ENCODE measurements around the gene NDUFAF2.

Gene NDUFAF2

GRCh38 chr5:61177716-61178115, 232.7 kb downstream of the NDUFAF2 start:
- H3K27ac ChIP-seq (ENCODE audit: extremely low read depth, low read depth, low read length) = no peak overlapping the region
- H3K4me3 ChIP-seq (ENCODE audit: low read depth, low read length) = no peak overlapping the region
- H3K36me3 ChIP-seq (ENCODE audit: control insufficient read depth in 2 of 2, insufficient read depth in 1 of 2, low read length in 2 of 2) = no peaks in the 10 kb centered on the region
- no peak for TF ChIP-seq ZNF211 (tag by site-specific recombination; IDR thresholded peaks at IDR 0.05; ENCODE audit: low read depth)
- TF ChIP-seq SCRT2 (tag by site-specific recombination; IDR thresholded peaks at IDR 0.05) = no peak
- TF ChIP-seq ZNF121 (tag by site-specific recombination; IDR thresholded peaks at IDR 0.05) = no peak
- TF ChIP-seq, protein P1, sequence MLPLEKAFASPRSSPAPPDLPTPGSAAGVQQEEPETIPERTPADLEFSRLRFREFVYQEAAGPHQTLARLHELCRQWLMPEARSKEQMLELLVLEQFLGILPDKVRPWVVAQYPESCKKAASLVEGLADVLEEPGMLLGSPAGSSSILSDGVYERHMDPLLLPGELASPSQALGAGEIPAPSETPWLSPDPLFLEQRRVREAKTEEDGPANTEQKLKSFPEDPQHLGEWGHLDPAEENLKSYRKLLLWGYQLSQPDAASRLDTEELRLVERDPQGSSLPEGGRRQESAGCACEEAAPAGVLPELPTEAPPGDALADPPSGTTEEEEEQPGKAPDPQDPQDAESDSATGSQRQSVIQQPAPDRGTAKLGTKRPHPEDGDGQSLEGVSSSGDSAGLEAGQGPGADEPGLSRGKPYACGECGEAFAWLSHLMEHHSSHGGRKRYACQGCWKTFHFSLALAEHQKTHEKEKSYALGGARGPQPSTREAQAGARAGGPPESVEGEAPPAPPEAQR (tag by site-specific recombination; IDR thresholded peaks at IDR 0.05) = no peak
- TF ChIP-seq, protein P2, sequence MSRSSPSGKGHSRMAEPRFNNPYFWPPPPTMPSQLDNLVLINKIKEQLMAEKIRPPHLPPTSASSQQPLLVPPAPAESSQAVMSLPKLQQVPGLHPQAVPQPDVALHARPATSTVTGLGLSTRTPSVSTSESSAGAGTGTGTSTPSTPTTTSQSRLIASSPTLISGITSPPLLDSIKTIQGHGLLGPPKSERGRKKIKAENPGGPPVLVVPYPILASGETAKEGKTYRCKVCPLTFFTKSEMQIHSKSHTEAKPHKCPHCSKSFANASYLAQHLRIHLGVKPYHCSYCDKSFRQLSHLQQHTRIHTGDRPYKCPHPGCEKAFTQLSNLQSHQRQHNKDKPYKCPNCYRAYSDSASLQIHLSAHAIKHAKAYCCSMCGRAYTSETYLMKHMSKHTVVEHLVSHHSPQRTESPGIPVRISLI (tag by site-specific recombination; IDR thresholded peaks at IDR 0.05) = no peak
- TF ChIP-seq ZNF558 (tag by site-specific recombination; IDR thresholded peaks at IDR 0.05) = no peak
- H3K9me3 ChIP-seq (ENCODE audit: control insufficient read depth, insufficient read depth, low read depth, low read length) = no peaks in the 10 kb centered on the region
- no peaks in the 10 kb centered on the region for H3K4me1 ChIP-seq (ENCODE audit: control insufficient read depth, insufficient read depth, low read length)
- ChIA-PET POLR2A (no interaction called here), CTCF (no interaction called here)

DNA sequence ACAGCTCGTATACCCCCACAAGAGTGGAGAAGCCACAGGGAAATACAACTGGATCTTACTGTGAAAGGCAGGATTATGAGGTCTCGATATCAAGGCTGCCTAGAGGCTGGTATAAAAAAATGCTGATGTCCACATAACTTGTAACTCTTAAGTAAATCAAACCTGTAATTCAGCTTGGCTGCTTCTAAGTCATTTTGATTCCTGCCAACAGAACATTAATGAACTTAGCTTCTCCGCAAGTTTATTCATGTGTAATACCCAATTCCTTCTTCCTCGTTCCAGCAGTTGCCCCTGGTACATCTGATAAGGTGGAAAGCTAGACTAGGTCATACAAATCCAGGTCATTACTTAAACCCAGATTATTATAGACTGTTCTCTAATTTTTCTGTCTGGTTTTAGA, 233.7 kb downstream of the NDUFAF2 start:
- no peak overlapping the region for H3K4me3 ChIP-seq (ENCODE audit: low read depth, low read length)
- ChIA-PET POLR2A (no interaction called here), CTCF (interaction anchor here (0.6 kb wide), 1 partner anchor 530 kb away, joined by 3 read pairs; no protein-coding TSS in a partner anchor)
- H3K9me3 ChIP-seq (ENCODE audit: control insufficient read depth, insufficient read depth, low read depth, low read length) = no peaks in the 10 kb centered on the region
- H3K27ac ChIP-seq (ENCODE audit: extremely low read depth, low read depth, low read length) = no peak overlapping the region
- H3K4me1 ChIP-seq (ENCODE audit: control insufficient read depth, insufficient read depth, low read length) = no peaks in the 10 kb centered on the region
- H3K36me3 ChIP-seq (ENCODE audit: control insufficient read depth in 2 of 2, insufficient read depth in 1 of 2, low read length in 2 of 2) = no peaks in the 10 kb centered on the region
- TF ChIP-seq ZNF146 (tag by site-specific recombination; IDR thresholded peaks at IDR 0.05) = no peak
- no peak for TF ChIP-seq ZNF514 (tag by site-specific recombination; IDR thresholded peaks at IDR 0.05)
- TF ChIP-seq, protein P3, sequence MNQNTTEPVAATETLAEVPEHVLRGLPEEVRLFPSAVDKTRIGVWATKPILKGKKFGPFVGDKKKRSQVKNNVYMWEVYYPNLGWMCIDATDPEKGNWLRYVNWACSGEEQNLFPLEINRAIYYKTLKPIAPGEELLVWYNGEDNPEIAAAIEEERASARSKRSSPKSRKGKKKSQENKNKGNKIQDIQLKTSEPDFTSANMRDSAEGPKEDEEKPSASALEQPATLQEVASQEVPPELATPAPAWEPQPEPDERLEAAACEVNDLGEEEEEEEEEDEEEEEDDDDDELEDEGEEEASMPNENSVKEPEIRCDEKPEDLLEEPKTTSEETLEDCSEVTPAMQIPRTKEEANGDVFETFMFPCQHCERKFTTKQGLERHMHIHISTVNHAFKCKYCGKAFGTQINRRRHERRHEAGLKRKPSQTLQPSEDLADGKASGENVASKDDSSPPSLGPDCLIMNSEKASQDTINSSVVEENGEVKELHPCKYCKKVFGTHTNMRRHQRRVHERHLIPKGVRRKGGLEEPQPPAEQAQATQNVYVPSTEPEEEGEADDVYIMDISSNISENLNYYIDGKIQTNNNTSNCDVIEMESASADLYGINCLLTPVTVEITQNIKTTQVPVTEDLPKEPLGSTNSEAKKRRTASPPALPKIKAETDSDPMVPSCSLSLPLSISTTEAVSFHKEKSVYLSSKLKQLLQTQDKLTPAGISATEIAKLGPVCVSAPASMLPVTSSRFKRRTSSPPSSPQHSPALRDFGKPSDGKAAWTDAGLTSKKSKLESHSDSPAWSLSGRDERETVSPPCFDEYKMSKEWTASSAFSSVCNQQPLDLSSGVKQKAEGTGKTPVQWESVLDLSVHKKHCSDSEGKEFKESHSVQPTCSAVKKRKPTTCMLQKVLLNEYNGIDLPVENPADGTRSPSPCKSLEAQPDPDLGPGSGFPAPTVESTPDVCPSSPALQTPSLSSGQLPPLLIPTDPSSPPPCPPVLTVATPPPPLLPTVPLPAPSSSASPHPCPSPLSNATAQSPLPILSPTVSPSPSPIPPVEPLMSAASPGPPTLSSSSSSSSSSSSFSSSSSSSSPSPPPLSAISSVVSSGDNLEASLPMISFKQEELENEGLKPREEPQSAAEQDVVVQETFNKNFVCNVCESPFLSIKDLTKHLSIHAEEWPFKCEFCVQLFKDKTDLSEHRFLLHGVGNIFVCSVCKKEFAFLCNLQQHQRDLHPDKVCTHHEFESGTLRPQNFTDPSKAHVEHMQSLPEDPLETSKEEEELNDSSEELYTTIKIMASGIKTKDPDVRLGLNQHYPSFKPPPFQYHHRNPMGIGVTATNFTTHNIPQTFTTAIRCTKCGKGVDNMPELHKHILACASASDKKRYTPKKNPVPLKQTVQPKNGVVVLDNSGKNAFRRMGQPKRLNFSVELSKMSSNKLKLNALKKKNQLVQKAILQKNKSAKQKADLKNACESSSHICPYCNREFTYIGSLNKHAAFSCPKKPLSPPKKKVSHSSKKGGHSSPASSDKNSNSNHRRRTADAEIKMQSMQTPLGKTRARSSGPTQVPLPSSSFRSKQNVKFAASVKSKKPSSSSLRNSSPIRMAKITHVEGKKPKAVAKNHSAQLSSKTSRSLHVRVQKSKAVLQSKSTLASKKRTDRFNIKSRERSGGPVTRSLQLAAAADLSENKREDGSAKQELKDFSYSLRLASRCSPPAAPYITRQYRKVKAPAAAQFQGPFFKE (tag by site-specific recombination; IDR thresholded peaks at IDR 0.05; ENCODE audit: borderline replicate concordance) = no peak
- no peak for TF ChIP-seq ZNF19 (tag by site-specific recombination; IDR thresholded peaks at IDR 0.05; ENCODE audit: low read depth)
- no peak for TF ChIP-seq KLF9 (tag by site-specific recombination; IDR thresholded peaks at IDR 0.05; ENCODE audit: low read depth)
- no peak for TF ChIP-seq ZNF350 (tag by site-specific recombination; IDR thresholded peaks at IDR 0.05)
- TF ChIP-seq ZNF416 (tag by site-specific recombination; IDR thresholded peaks at IDR 0.05) = no peak
- no peak for TF ChIP-seq SALL2 (tag by site-specific recombination; IDR thresholded peaks at IDR 0.05; ENCODE audit: borderline replicate concordance)
- no peak for TF ChIP-seq ZNF639 (tag by site-specific recombination; IDR thresholded peaks at IDR 0.05)
- TF ChIP-seq, protein P4, sequence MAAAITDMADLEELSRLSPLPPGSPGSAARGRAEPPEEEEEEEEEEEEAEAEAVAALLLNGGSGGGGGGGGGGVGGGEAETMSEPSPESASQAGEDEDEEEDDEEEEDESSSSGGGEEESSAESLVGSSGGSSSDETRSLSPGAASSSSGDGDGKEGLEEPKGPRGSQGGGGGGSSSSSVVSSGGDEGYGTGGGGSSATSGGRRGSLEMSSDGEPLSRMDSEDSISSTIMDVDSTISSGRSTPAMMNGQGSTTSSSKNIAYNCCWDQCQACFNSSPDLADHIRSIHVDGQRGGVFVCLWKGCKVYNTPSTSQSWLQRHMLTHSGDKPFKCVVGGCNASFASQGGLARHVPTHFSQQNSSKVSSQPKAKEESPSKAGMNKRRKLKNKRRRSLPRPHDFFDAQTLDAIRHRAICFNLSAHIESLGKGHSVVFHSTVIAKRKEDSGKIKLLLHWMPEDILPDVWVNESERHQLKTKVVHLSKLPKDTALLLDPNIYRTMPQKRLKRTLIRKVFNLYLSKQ (tag by site-specific recombination; IDR thresholded peaks at IDR 0.05; ENCODE audit: borderline replicate concordance) = no peak
- TF ChIP-seq GFI1B (tag by site-specific recombination; IDR thresholded peaks at IDR 0.05) = no peak
- no peak for TF ChIP-seq ZNF530 (tag by site-specific recombination; IDR thresholded peaks at IDR 0.05; ENCODE audit: low read depth)
- no peak for TF ChIP-seq OSR2 (tag by site-specific recombination; IDR thresholded peaks at IDR 0.05)
- TF ChIP-seq ZNF423 (tag by site-specific recombination; IDR thresholded peaks at IDR 0.05) = no peak
- TF ChIP-seq INSM2 (tag by site-specific recombination; IDR thresholded peaks at IDR 0.05) = no peak
- no peak for TF ChIP-seq ZNF37A (tag by site-specific recombination; IDR thresholded peaks at IDR 0.05)
- no peak for TF ChIP-seq ZNF610 (tag by site-specific recombination; IDR thresholded peaks at IDR 0.05; ENCODE audit: borderline replicate concordance)

Data from HEK293 (cell line).